Hepatocyte (in vitro differentiated cells): ENCODE data around the gene LHFPL3. TPM values are rescaled to one million over a fixed set of nuclear protein-coding genes. Genes with fewer than 3 reads are reported as not detected.

Source experiments
- DNase-seq: peaks from one replicate; pipeline ENCODE4 v3.0.0-alpha.2; 2016; ENCODE audit warnings: low spot score
- H2AFZ ChIP-seq: fragments of 200-600 bp; sonication (generic); 2 replicates; pipeline ENCODE4 v1.6.0; 2016; ENCODE audit warnings: antibody characterized with exemption, mild to moderate bottlenecking
- H3K27ac ChIP-seq: fragments of 200-600 bp; sonication (generic); 2 replicates; pipeline ENCODE4 v1.5.1; 2016; ENCODE audit warnings: mild to moderate bottlenecking
- H3K27me3 ChIP-seq: fragments of 200-600 bp; sonication (generic); 2 replicates; pipeline ENCODE4 v1.6.1; 2016
- H3K36me3 ChIP-seq: fragments of 200-600 bp; sonication (generic); replicated peaks from 2 replicates; pipeline ENCODE4 v1.5.1; 2016; ENCODE audit warnings: low read depth; ENCODE audit not compliant: insufficient read depth
- H3K4me1 ChIP-seq: fragments of 200-600 bp; sonication (generic); 2 replicates; pipeline ENCODE4 v1.5.1; 2016; ENCODE audit warnings: mild to moderate bottlenecking, moderate library complexity; ENCODE audit not compliant: insufficient read depth
- H3K4me2 ChIP-seq: fragments of 200-600 bp; sonication (generic); 2 replicates; pipeline ENCODE4 v1.6.0; 2016
- H3K4me3 ChIP-seq: fragments of 200-600 bp; sonication (generic); 2 replicates; pipeline ENCODE4 v1.5.1; 2016; ENCODE audit warnings: mild to moderate bottlenecking
- H3K79me2 ChIP-seq: fragments of 200-600 bp; sonication (generic); 2 replicates; pipeline ENCODE4 v1.6.0; 2017; ENCODE audit warnings: mild to moderate bottlenecking
- H3K9me2 ChIP-seq: fragments of 200-600 bp; sonication (generic); replicated peaks from 2 replicates; pipeline ENCODE4 v1.6.0; 2017; ENCODE audit warnings: mild to moderate bottlenecking; ENCODE audit not compliant: insufficient read depth
- H3K9me3 ChIP-seq: fragments of 200-600 bp; sonication (generic); 2 replicates; pipeline ENCODE4 v1.5.1; 2016; ENCODE audit warnings: low read depth, mild to moderate bottlenecking
- H4K20me1 ChIP-seq: fragments of 200-600 bp; sonication (generic); 2 replicates; pipeline ENCODE4 v1.6.0; 2016; ENCODE audit warnings: mild to moderate bottlenecking; ENCODE audit not compliant: insufficient read depth, poor library complexity, severe bottlenecking
- CTCF ChIP-seq: fragments of 200-600 bp; sonication (generic); IDR thresholded peaks from 2 replicates; pipeline ENCODE4 v1.5.1; 2016; ENCODE audit warnings: antibody characterized with exemption, mild to moderate bottlenecking; ENCODE audit not compliant: poor library complexity
- EZH2 ChIP-seq: fragments of 200-600 bp; sonication (generic); IDR thresholded peaks from 2 replicates; pipeline ENCODE4 v1.6.1; 2016; ENCODE audit warnings: antibody characterized with exemption, mild to moderate bottlenecking, borderline replicate concordance
- EZH2phosphoT487 ChIP-seq: fragments of 200-600 bp; sonication (generic); IDR thresholded peaks from one replicate; pipeline ENCODE4 v1.6.1; 2018; ENCODE audit warnings: antibody characterized with exemption, mild to moderate bottlenecking, low read depth, moderate library complexity; ENCODE audit not compliant: unreplicated experiment, severe bottlenecking
- WGBS: methylation state at CpG from one replicate; pipeline ENCODE4 v1.1.6; 2016; ENCODE audit warnings: low lambda C conversion rate; ENCODE audit errors: missing lambda C conversion rate; 5-methylcytosine and 5-hydroxymethylcytosine counted together
- polyA plus RNA-seq: library from polyadenylated mRNA; unstranded; fragments of >200 nt; fragmentation: Nextera tagmentation; extraction: Ambion mirVana; gene quantifications from 2 replicates; pipeline ENCODE4 v1.2.1, GENCODE V29; 2016
- total RNA-seq: library from RNA; depleted of rRNA; stranded (reverse); fragments of >200 nt; gene quantifications from 2 replicates; pipeline ENCODE4 v1.2.3, GENCODE V29; 2014

LHFPL3 gene
- total and polyA plus RNA-seq, 2 experiments from 2014 or later, result not detected

GRCh38 chr7:104857458-104858425 lies 529.3 kb downstream of the LHFPL3 start:
- WGBS, result 69% methylated on average over 5 of the region's 5 CpGs
- no peak for TF ChIP-seq EZH2phosphoT487
- no peak for TF ChIP-seq EZH2
- Histone ChIP-seq H3K9me3 (no peaks in the 10 kb centered on the region), H3K79me2 (no peaks in the 10 kb centered on the region), H3K4me2 (no peak overlapping the region), H3K36me3 (no peaks in the 10 kb centered on the region), H3K9me2 (no peaks in the 10 kb centered on the region), H3K4me1 (no peaks in the 10 kb centered on the region), H3K27me3 (peaks cover 17% of the 10 kb centered on the region), H2AFZ (no peak overlapping the region), H3K27ac (no peak overlapping the region), H3K4me3 (no peak overlapping the region), H4K20me1 (no peaks in the 10 kb centered on the region)
- DNase-seq, result no peak

- H2AFZ ChIP-seq, result no peak overlapping the region
- no peaks in the 10 kb centered on the region for H3K36me3 ChIP-seq
- H4K20me1 ChIP-seq, result no peaks in the 10 kb centered on the region
- H3K27me3 ChIP-seq, result peaks cover 17% of the 10 kb centered on the region
- no peak for DNase-seq
- H3K4me3 ChIP-seq, result no peak overlapping the region
- H3K79me2 ChIP-seq, result no peaks in the 10 kb centered on the region
- no peaks in the 10 kb centered on the region for H3K9me2 ChIP-seq
- H3K27ac ChIP-seq, result no peak overlapping the region
- TF ChIP-seq EZH2, result no peak
- TF ChIP-seq CTCF, result no peak
- no peak for TF ChIP-seq EZH2phosphoT487
- H3K4me2 ChIP-seq, result no peak overlapping the region
- no peaks in the 10 kb centered on the region for H3K4me1 ChIP-seq
- WGBS, result 77% methylated on average over 4 of the region's 4 CpGs
- H3K9me3 ChIP-seq, result no peaks in the 10 kb centered on the region
Measured at GRCh38 chr7:104859754-104860426, 531.5 kb downstream of the LHFPL3 start.

- TF ChIP-seq CTCF (no peak), EZH2 (no peak), EZH2phosphoT487 (no peak)
- Histone ChIP-seq H3K4me3 (no peak overlapping the region), H3K27ac (no peak overlapping the region), H3K4me1 (no peaks in the 10 kb centered on the region), H2AFZ (no peak overlapping the region), H3K79me2 (no peaks in the 10 kb centered on the region), H3K4me2 (no peak overlapping the region), H3K27me3 (peaks cover 17% of the 10 kb centered on the region), H3K36me3 (no peaks in the 10 kb centered on the region), H3K9me3 (no peaks in the 10 kb centered on the region), H3K9me2 (no peaks in the 10 kb centered on the region), H4K20me1 (no peaks in the 10 kb centered on the region)
- DNase-seq, result no peak
- whole genome bisulfite sequencing, result 56% methylated on average over 5 of the region's 5 CpGs
Measured at GRCh38 chr7:104861729-104862390, 533.5 kb downstream of the LHFPL3 start.
